GM13977 (cell line): Measurements from ENCODE around the gene SSH2.
"Not testable (repeated sequence)": the region's sequence is repeated elsewhere in the genome, so short reads cannot be mapped to it uniquely, and the experiment has no call there.

ENCODE experiments used
- DNase-seq: peaks from one replicate; pipeline ENCODE4 v3.0.0; 2012; ENCODE audit warnings: low spot score
- in situ Hi-C: fragments of 300-500 bp; cut with MboI; formaldehyde crosslinking; loops from one replicate; pipeline ENCODE4 v1.12.0; 2022; ENCODE audit warnings: low sequenced_read_pairs, low pct_unique_long_range_greater_than_20kb, mixed read lengths, inconsistent platforms; ENCODE audit not compliant: unreplicated experiment
- TF ChIP-seq, protein P1 (sequence below): IDR thresholded peaks from 2 replicates; pipeline ENCODE4 v1.5.1; 2012; ENCODE audit warnings: mild to moderate bottlenecking, control low read depth; ENCODE audit not compliant: insufficient read depth; ENCODE audit errors: extremely low read depth, missing control alignments

Gene SSH2

DNA sequence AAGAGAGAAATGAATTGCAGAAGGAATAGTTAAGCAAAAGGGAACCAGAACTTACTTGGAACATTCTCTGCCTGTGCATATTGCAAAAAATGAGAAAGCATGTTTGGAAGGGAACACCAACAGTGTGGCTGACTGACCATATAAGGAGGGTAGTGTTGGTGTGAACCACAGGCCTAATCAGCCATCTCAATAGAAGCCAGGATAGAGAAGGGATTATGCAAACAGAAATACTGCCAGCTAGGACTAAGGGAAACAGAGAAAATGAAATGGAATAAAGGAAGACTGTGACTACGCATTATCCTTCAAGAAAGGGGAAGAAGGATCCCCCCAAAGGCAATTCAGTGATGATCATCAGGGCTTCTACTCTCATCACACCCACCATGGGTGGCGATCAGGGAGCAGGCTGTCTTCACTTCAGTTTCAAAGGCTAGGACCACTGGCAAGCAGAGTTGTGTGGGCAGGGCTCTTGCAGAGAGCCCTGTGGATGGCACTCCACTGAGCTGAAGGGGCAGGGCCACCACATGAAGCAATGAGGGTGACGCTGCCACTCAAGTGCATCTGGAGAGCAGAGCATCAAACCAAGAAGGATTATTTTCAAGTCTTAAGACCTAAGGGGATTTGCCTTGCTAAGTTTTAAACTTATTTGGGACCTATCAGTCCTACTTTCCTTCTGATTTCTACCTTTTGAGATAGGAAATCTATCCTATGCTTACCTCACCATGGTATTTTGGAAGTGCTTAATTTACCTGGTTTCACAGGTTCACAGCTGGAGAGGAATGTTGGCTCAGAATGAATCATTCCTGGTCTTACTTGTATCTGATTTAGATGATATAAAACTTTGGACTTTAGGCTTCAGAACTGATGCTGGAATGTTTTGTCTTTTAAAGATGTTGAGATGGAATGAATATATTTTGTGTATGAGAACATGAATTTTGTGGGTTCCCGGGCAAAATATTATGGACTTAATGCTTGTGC lies 140.5 kb downstream of the SSH2 start:
- in situ Hi-C loops = no loop called here
- TF ChIP-seq, protein P1, sequence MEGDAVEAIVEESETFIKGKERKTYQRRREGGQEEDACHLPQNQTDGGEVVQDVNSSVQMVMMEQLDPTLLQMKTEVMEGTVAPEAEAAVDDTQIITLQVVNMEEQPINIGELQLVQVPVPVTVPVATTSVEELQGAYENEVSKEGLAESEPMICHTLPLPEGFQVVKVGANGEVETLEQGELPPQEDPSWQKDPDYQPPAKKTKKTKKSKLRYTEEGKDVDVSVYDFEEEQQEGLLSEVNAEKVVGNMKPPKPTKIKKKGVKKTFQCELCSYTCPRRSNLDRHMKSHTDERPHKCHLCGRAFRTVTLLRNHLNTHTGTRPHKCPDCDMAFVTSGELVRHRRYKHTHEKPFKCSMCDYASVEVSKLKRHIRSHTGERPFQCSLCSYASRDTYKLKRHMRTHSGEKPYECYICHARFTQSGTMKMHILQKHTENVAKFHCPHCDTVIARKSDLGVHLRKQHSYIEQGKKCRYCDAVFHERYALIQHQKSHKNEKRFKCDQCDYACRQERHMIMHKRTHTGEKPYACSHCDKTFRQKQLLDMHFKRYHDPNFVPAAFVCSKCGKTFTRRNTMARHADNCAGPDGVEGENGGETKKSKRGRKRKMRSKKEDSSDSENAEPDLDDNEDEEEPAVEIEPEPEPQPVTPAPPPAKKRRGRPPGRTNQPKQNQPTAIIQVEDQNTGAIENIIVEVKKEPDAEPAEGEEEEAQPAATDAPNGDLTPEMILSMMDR = no peak
- DNase-seq = no peak

DNA sequence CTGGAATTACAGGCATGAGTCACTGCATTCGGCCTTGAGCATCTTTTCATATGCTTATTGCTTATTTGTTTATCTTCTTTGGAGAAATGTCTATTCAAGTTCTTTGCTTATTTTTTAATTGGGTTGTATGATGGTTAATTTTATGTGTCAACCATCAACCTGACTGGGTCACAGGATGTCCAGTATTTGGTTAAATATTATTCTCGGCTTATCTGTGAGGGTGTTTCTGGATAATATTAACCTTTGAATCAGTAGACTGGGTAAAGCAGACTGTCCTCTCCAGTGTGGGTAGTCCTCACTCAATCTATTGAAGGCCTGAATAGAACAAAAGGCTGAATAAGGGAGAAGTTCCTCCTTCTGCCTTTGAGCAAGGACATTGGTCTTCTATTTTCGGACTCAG lies 142.0 kb downstream of the SSH2 start:
- TF ChIP-seq, protein P1 = no peak
- in situ Hi-C loops = no loop called here
- DNase-seq = no peak

DNA sequence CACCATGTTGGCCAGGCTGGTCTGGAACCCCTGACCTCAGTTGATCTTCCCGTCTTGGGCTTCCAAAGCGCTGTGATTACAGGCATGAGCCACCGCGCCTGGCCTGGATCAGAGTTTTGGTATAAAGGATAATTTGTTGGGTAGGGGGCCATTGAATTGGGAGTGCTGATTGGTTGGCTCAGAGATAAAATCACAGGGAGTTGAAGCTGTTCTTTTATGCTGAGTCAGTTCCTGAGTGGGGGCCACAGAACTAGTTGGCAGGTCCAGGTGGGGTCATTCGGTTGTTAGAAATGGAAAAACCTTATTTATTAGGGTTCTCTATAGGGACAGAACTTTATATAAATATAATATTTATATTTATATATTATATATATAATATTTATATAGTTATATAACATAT lies 147.1 kb downstream of the SSH2 start:
- no peak for DNase-seq
- TF ChIP-seq, protein P1 = no peak
- in situ Hi-C loops = no loop called here

DNA sequence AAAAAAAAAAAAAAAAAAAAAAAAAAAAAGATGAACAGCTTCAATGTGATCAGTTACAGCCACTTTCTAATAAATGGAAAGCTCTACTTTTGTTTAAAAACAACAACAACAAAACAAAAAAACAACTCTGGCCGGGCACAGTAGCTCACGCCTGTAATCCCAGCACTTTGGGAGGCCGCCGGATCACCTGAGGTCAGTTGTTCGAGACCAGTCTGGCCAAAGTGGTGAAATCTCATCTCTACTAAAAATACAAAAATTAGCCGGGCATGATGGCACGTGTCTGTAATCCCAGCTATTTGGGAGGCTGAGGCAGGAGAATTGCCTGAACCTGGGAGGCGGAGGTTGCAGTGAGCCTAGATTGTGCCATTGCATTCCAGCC lies 150.2 kb downstream of the SSH2 start:
- in situ Hi-C loops = loop anchor here (10.0 kb wide), 1 partner anchor 135 kb away; no protein-coding TSS in a partner anchor

DNA sequence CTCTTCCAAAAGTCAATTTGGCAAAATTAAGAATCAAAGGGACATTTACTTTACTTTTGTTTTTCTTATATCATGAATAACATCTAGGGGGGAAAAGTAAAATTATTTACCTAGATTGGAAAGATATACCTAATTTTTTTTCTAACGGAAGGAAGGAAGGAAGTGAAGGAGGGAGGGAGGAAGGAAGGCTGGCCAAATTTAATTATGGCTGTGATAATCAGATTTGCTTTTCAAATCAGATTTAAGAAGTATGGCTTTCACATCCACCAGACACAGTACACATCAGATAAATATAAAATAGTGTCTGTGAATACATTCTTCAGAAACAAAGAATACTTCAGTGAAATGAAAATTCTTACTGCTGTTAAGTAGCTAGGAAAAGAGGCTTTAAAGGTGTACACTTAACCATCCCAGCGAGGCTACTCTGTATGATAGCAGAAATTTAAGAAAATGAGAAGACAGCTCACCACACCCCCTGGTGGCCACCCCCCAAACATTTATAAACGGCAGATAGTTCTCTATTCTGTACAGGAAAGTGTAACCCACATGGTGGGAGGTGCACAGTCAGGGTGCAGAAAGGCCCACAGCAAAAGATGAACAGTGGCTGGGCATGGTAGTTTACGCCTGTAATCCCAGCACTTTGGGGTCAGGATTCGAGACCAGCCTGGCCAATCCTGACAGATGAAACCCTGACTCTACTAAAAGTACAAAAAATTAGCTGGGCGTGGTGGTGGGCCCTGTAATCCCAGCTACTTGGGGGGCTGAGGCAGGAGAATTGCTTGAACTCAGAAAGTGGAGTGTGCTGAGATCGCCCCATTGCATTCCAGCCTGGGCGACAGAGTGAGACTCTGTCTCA lies 150.8 kb downstream of the SSH2 start:
- peak; percentile 76 for DNase-seq
- in situ Hi-C loops = loop anchor here (10.0 kb wide), 1 partner anchor 134 kb away; no protein-coding TSS in a partner anchor
- TF ChIP-seq, protein P1 = peak; percentile 76

More for the DNA sequence above, 150.2 kb downstream of the SSH2 start:
- not testable (repeated sequence) for DNase-seq

DNA sequence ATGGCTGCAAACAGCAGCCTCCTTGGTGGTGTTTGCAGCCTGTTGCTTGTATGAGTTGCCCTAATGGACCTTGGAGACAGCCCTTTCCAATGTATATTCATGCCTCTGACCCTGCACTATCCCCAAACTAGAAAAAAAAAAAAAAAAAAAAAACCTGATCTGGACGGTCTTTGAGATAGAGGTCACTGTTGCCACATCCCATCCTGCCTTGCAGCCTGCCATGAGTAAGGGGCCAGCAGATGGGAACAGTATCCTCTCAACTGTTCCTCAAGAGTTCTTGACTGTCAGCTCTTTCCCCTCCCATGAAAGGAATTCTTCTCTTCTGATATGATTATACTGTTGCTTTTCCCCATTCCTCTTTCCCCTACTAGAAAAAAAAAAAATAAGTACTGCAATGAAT lies 152.4 kb downstream of the SSH2 start:
- DNase-seq = no peak
- TF ChIP-seq, protein P1 = no peak
- in situ Hi-C loops = loop anchor here (10.0 kb wide), 1 partner anchor 133 kb away; no protein-coding TSS in a partner anchor

DNA sequence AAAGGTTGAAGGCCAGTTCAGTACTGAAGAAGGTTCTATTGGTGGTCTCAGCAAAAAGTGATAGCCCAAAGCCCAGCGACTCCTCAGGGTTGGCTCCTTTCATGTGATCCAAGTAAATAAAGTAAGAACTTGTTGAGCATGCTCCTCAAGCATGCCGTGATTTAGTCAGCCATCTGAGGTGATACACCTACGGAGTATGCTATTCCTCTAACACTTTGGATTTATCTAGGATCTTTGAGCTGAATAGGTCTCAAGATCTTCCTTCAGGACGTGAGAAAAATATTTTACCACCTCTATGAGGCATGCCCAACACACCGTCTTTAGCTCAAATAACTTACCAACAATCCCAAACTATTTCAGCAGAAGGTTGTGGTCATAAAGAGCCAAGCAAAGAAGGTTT lies 154.0 kb downstream of the SSH2 start:
- TF ChIP-seq, protein P1 = no peak
- in situ Hi-C loops = loop anchor here (10.0 kb wide), 1 partner anchor 131 kb away; no protein-coding TSS in a partner anchor
- no peak for DNase-seq
